Ovary (tissue), 3 donors: ENCODE results near the gene LRRC72.

Experiments used
- EP300 ChIP-seq: sonication (generic); formaldehyde crosslinking; IDR thresholded peaks from one replicate; pipeline ENCODE4 v1.6.1; 2017; ENCODE audit warnings: antibody characterized with exemption
- TF ChIP-seq, protein P1 (sequence below), 3 donors: fragments of 450-650 bp in 2 of 3; fragments of 200-600 bp in 1 of 3; IDR thresholded peaks; one replicate each; pipeline versions ENCODE4 v1.5.1 to v1.8.0; 2016 to 2022; ENCODE audit warnings: antibody characterized with exemption in 3 of 3, mild to moderate bottlenecking in 1 of 3
- donor health status: DM: no; HTN: no; CAD: no.

DNA sequence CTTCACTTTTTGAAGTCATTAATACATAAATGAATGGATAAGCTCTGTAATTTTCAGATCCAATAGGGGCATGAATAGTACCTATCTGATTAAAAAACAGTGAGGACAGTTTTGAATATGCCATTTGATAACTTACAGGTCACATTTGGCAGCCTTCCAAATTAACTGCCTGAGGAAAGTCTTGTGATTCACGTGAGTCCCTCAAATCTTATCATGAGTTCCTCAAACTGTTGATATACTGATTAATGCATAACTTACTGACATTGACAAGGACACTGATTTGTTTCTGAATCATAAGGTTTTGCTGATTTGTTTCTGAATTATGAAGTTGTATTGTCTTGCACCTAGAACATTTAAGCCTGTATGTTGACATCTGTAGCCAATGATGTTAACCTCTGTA, 63.8 kb downstream of the LRRC72 start:
- TF ChIP-seq, protein P1, sequence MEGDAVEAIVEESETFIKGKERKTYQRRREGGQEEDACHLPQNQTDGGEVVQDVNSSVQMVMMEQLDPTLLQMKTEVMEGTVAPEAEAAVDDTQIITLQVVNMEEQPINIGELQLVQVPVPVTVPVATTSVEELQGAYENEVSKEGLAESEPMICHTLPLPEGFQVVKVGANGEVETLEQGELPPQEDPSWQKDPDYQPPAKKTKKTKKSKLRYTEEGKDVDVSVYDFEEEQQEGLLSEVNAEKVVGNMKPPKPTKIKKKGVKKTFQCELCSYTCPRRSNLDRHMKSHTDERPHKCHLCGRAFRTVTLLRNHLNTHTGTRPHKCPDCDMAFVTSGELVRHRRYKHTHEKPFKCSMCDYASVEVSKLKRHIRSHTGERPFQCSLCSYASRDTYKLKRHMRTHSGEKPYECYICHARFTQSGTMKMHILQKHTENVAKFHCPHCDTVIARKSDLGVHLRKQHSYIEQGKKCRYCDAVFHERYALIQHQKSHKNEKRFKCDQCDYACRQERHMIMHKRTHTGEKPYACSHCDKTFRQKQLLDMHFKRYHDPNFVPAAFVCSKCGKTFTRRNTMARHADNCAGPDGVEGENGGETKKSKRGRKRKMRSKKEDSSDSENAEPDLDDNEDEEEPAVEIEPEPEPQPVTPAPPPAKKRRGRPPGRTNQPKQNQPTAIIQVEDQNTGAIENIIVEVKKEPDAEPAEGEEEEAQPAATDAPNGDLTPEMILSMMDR (IDR thresholded peaks at IDR 0.05): no peak
- no peak for TF ChIP-seq EP300
